Measurements from ENCODE around the gene PTPRK. TPM values are rescaled to one million over a fixed set of nuclear protein-coding genes. Genes with fewer than 3 reads are reported as not detected.

Gene PTPRK
- total and polyA plus RNA-seq, 9 of the 15 experiments (the other 6 are each of a cell fraction or from before 2014, with no cell fraction given), result 0.04 to 0.51 TPM; not detected in 7

DNA sequence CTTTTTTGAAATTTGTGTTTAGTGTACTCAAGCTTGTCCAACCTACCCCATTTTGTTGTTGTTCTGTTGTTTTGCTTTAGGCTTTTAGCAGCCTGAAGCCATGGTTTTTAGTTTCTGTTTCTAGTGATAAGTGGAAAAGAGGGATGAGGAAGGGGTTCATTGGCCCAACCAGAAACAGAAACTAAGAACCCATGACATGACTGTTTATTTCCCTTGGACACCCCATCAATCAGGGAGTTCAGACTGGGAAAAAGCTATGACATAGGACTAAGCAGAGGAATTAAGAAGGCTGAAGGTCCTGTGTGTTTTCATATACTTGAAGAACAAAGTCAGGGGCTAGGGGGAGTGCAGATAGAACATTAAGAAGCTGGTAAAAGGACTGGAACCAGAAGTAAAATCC, 425.0 kb downstream of the PTPRK start:
- Histone ChIP-seq H3K27ac (ENCODE audit: extremely low read depth, low read depth, low read length) (no peak overlapping the region), H3K4me3 (no peak overlapping the region), H4K20me1 (replicated peaks; ENCODE audit: control insufficient read depth, insufficient read depth, low read length) (no peaks in the 10 kb centered on the region), H3K27me3 (ENCODE audit: control insufficient read depth in 2 of 2, insufficient read depth in 2 of 2, low read length in 2 of 2) (no peaks in the 10 kb centered on the region), H3K36me3 (ENCODE audit: control insufficient read depth, insufficient read depth, low read length) (no peaks in the 10 kb centered on the region), H2AFZ (ENCODE audit: low read depth, low read length) (no peak overlapping the region), H3K9me3 (replicated peaks; ENCODE audit: control insufficient read depth, insufficient read depth, low read depth, low read length) (no peaks in the 10 kb centered on the region), H3K4me1 (replicated peaks in 1 of 2; ENCODE audit: control insufficient read depth in 2 of 2, insufficient read depth in 2 of 2, low read length in 2 of 2) (no peaks in the 10 kb centered on the region), H3K9me1 (ENCODE audit: control insufficient read depth, insufficient read depth, low read length) (no peaks in the 10 kb centered on the region), H3K4me2 (ENCODE audit: insufficient read depth, low read length) (no peak overlapping the region), H3K79me2 (ENCODE audit: control insufficient read depth, insufficient read depth, low read length) (no peaks in the 10 kb centered on the region), H3K9ac (ENCODE audit: insufficient read depth in 1 of 2, low read depth in 2 of 2, low read length in 2 of 2) (no peak overlapping the region)
- ATAC-seq (no peak), DNase-seq (ENCODE audit: extremely low read depth in 1 of 4, low spot score in 3 of 4) (no peak), FAIRE-seq (no peak)
- in situ Hi-C loops (cut with MboI) (no loop called here), intact Hi-C loops (cut with micrococcal nuclease) (no loop called here)
- ChIA-PET CTCF (ENCODE audit: low intra/inter-chr PET ratio) (no interaction called here), POLR2A (no interaction called here)
- BruUV-seq (replicated peaks), result no TSS peak
- TF ChIP-seq ARNT (IDR thresholded peaks at IDR 0.05), result no peak
- TF ChIP-seq TSC22D4 (tag; IDR thresholded peaks at IDR 0.05), result no peak
- no peak for TF ChIP-seq FOXA3 (CRISPR knock-in tag; conservative IDR thresholded peaks at IDR 0.05 in 1 of 2, IDR thresholded peaks at IDR 0.05 in 1 of 2)
- TF ChIP-seq KLF6 (CRISPR knock-in tag; IDR thresholded peaks at IDR 0.05; ENCODE audit: borderline replicate concordance), result no peak
- no peak for TF ChIP-seq ZNF444 (CRISPR knock-in tag; IDR thresholded peaks at IDR 0.05)
- TF ChIP-seq MCM2 (IDR thresholded peaks at IDR 0.05; ENCODE audit: low read depth), result no peak
- TF ChIP-seq ZNF121 (CRISPR knock-in tag; conservative IDR thresholded peaks at IDR 0.05), result no peak
- TF ChIP-seq, protein P1, sequence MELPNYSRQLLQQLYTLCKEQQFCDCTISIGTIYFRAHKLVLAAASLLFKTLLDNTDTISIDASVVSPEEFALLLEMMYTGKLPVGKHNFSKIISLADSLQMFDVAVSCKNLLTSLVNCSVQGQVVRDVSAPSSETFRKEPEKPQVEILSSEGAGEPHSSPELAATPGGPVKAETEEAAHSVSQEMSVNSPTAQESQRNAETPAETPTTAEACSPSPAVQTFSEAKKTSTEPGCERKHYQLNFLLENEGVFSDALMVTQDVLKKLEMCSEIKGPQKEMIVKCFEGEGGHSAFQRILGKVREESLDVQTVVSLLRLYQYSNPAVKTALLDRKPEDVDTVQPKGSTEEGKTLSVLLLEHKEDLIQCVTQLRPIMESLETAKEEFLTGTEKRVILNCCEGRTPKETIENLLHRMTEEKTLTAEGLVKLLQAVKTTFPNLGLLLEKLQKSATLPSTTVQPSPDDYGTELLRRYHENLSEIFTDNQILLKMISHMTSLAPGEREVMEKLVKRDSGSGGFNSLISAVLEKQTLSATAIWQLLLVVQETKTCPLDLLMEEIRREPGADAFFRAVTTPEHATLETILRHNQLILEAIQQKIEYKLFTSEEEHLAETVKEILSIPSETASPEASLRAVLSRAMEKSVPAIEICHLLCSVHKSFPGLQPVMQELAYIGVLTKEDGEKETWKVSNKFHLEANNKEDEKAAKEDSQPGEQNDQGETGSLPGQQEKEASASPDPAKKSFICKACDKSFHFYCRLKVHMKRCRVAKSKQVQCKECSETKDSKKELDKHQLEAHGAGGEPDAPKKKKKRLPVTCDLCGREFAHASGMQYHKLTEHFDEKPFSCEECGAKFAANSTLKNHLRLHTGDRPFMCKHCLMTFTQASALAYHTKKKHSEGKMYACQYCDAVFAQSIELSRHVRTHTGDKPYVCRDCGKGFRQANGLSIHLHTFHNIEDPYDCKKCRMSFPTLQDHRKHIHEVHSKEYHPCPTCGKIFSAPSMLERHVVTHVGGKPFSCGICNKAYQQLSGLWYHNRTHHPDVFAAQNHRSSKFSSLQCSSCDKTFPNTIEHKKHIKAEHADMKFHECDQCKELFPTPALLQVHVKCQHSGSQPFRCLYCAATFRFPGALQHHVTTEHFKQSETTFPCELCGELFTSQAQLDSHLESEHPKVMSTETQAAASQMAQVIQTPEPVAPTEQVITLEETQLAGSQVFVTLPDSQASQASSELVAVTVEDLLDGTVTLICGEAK (IDR thresholded peaks at IDR 0.05), result no peak
- TF ChIP-seq, protein P1 (CRISPR knock-in tag; IDR thresholded peaks at IDR 0.05), result no peak
- no peak for TF ChIP-seq EZH2 (IDR thresholded peaks at IDR 0.05; ENCODE audit: borderline replicate concordance, low read depth, low read length)
- no peak for TF ChIP-seq NR2C2 (CRISPR knock-in tag; IDR thresholded peaks at IDR 0.05)
- TF ChIP-seq NR2C2 (tag; IDR thresholded peaks at IDR 0.05), result no peak
- TF ChIP-seq POLR2A (conservative IDR thresholded peaks at IDR 0.05), result no peak
- no peak for TF ChIP-seq ZNF699 (CRISPR knock-in tag; IDR thresholded peaks at IDR 0.05; ENCODE audit: insufficient replicate concordance)
- no peak for TF ChIP-seq KAT8 (IDR thresholded peaks at IDR 0.05; ENCODE audit: low read depth)
- TF ChIP-seq SMC3 (conservative IDR thresholded peaks at IDR 0.05; ENCODE audit: insufficient read depth, low read depth, low read length), result no peak

Data from K562 (cell line).